Measurements from ENCODE around the gene EBLN1. TPM values are rescaled to one million over a fixed set of nuclear protein-coding genes. Genes with fewer than 3 reads are reported as not detected.

Gene EBLN1
- total RNA-seq: not detected in 2 replicates

DNA sequence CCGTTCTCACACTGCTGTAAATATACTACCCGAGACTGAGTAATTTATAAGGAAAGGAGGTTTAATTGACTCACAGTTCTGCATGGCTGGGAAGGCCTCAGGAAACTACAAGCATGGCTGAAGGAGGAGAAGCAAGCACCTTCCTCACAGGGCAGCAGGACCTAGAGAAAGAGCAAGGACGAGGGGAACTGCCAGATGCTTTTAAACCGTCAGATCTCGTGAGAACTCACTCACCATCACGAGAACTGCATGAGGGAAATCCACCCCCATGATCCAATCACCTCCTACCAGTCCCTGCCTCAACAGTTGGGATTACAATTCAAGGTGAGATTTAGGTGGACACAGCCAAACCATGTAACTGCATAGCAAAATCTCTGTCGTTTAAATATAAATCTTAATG is at the start of gene EBLN1:
Gene EBLN1 (minus strand): TSS at position 174 of the 400 bp plus-strand sequence. CDS start 8,032 bp downstream, outside the sequence.

Other genes with a start within 250 kb of the EBLN1 start
- gene DNAJC1, start 214.3 kb downstream of the EBLN1 start, total RNA-seq: 45.2 and 94.1 TPM in 2 replicates
- 27.1 and 30.4 TPM in 2 replicates for gene COMMD3, start 98.4 kb upstream of the EBLN1 start, total RNA-seq
- gene BMI1, start 103.1 kb upstream of the EBLN1 start, total RNA-seq: 22.3 and 29.9 TPM in 2 replicates
- not detected in 2 replicates for gene SPAG6, start 127.5 kb upstream of the EBLN1 start, total RNA-seq

Data from placental pericyte (primary cell).